HepG2 (cell line): ENCODE data around the gene MAP3K19. TPM values are rescaled to one million over a fixed set of nuclear protein-coding genes. Genes with fewer than 3 reads are reported as not detected.

ENCODE experiments used
- CCDC6 ChIP-seq: sonication (generic); formaldehyde crosslinking; IDR thresholded peaks from 2 replicates; pipeline ENCODE4 v1.8.1; 2022; ENCODE audit warnings: mild to moderate bottlenecking, missing genetic modification reagents, moderate library complexity
- EHMT2 ChIP-seq: fragments of 200-600 bp; sonication (generic); IDR thresholded peaks from 2 replicates; pipeline ENCODE4 v1.7.0; 2017; ENCODE audit warnings: antibody characterized with exemption, low read depth, low read length, borderline replicate concordance
- FOXM1 ChIP-seq: sonication (generic); formaldehyde crosslinking; IDR thresholded peaks from 2 replicates; pipeline ENCODE4 v1.5.0; 2020; ENCODE audit warnings: missing genetic modification reagents
- GABPA ChIP-seq, 2 experiments: IDR thresholded peaks; 2 replicates each; pipeline ENCODE4 v1.6.1; 2011 to 2016; ENCODE audit warnings: low read depth in 2 of 2, low read length in 1 of 2, missing biosample characterization in 1 of 2, missing genetic modification characterization in 1 of 2
- GATAD1 ChIP-seq: IDR thresholded peaks from 2 replicates; pipeline ENCODE4 v1.6.1; 2016; ENCODE audit warnings: missing genetic modification reagents, missing compliant biosample characterization
- HDAC2 ChIP-seq: sonication (generic); formaldehyde crosslinking; IDR thresholded peaks from 2 replicates; pipeline ENCODE4 v1.4.0; 2020; ENCODE audit warnings: missing genetic modification reagents
- HMGXB3 ChIP-seq: sonication (generic); formaldehyde crosslinking; IDR thresholded peaks from 2 replicates; pipeline ENCODE4 v1.4.0; 2020; ENCODE audit warnings: missing genetic modification reagents, borderline replicate concordance
- JDP2 ChIP-seq: sonication (generic); formaldehyde crosslinking; IDR thresholded peaks from 2 replicates; pipeline ENCODE4 v1.8.1; 2022; ENCODE audit warnings: missing genetic modification reagents, borderline replicate concordance
- NFIB ChIP-seq: sonication (generic); formaldehyde crosslinking; IDR thresholded peaks from 2 replicates; pipeline ENCODE4 v1.9.0; 2021; ENCODE audit warnings: missing genetic modification reagents, mild to moderate bottlenecking, borderline replicate concordance
- PAF1 ChIP-seq: IDR thresholded peaks from 2 replicates; pipeline ENCODE4 v1.6.1; 2016; ENCODE audit warnings: missing genetic modification reagents, missing compliant biosample characterization
- PHF21A ChIP-seq: sonication (generic); formaldehyde crosslinking; IDR thresholded peaks from 2 replicates; pipeline ENCODE4 v1.5.0; 2020; ENCODE audit warnings: mild to moderate bottlenecking, missing genetic modification reagents
- REL ChIP-seq: sonication (generic); formaldehyde crosslinking; conservative IDR thresholded peaks from 2 replicates; pipeline ENCODE4 v1.8.0; 2022; ENCODE audit warnings: mild to moderate bottlenecking, missing genetic modification reagents, moderate library complexity
- SALL1 ChIP-seq: sonication (generic); formaldehyde crosslinking; IDR thresholded peaks from 2 replicates; pipeline ENCODE4 v1.8.0; 2022; ENCODE audit warnings: mild to moderate bottlenecking, missing genetic modification reagents
- TRIM22 ChIP-seq: fragments of 450-650 bp; IDR thresholded peaks from 2 replicates; pipeline ENCODE4 v1.6.1; 2017
- ZMAT3 ChIP-seq: sonication (generic); formaldehyde crosslinking; conservative IDR thresholded peaks from 2 replicates; pipeline ENCODE4 v1.7.0; 2021; ENCODE audit warnings: missing genetic modification reagents
- ZMYM4 ChIP-seq: sonication (generic); formaldehyde crosslinking; IDR thresholded peaks from 2 replicates; pipeline ENCODE4 v1.8.1; 2023; ENCODE audit warnings: mild to moderate bottlenecking, missing genetic modification reagents
- ZNF121 ChIP-seq: sonication (generic); formaldehyde crosslinking; IDR thresholded peaks from 2 replicates; pipeline ENCODE4 v1.5.0; 2020; ENCODE audit warnings: mild to moderate bottlenecking, missing genetic modification reagents
- ZNF160 ChIP-seq: sonication (generic); formaldehyde crosslinking; IDR thresholded peaks from 2 replicates; pipeline ENCODE4 v1.8.0; 2022; ENCODE audit warnings: mild to moderate bottlenecking, inconsistent platforms, missing genetic modification reagents
- ZNF207 ChIP-seq: fragments of 450-650 bp; IDR thresholded peaks from 2 replicates; pipeline ENCODE4 v1.6.1; 2016; ENCODE audit warnings: antibody characterized with exemption, borderline replicate concordance
- ZNF33B ChIP-seq: sonication (generic); formaldehyde crosslinking; IDR thresholded peaks from 2 replicates; pipeline ENCODE4 v1.5.1; 2020; ENCODE audit warnings: mild to moderate bottlenecking, missing genetic modification reagents
- ZNF354B ChIP-seq: sonication (generic); formaldehyde crosslinking; IDR thresholded peaks from 2 replicates; pipeline ENCODE4 v1.8.0; 2022; ENCODE audit warnings: mild to moderate bottlenecking, missing genetic modification reagents
- ZNF510 ChIP-seq: sonication (generic); formaldehyde crosslinking; IDR thresholded peaks from 2 replicates; pipeline ENCODE4 v1.4.0; 2020; ENCODE audit warnings: low read depth, mild to moderate bottlenecking, missing genetic modification reagents
- ZNF644 ChIP-seq: IDR thresholded peaks from 2 replicates; pipeline ENCODE4 v1.6.1; 2016; ENCODE audit warnings: low read depth
- ZNF709 ChIP-seq: sonication (generic); formaldehyde crosslinking; IDR thresholded peaks from 2 replicates; pipeline ENCODE4 v1.5.0; 2020; ENCODE audit warnings: mild to moderate bottlenecking, missing genetic modification reagents
- ZNF782 ChIP-seq: sonication (generic); formaldehyde crosslinking; IDR thresholded peaks from 2 replicates; pipeline ENCODE4 v1.4.0; 2020; ENCODE audit warnings: missing genetic modification reagents, mild to moderate bottlenecking, borderline replicate concordance
- ZNF891 ChIP-seq: sonication (generic); formaldehyde crosslinking; IDR thresholded peaks from 2 replicates; pipeline ENCODE4 v1.5.0; 2020; ENCODE audit warnings: mild to moderate bottlenecking, missing genetic modification reagents
- polyA plus RNA-seq, 8 experiments: library from polyadenylated mRNA; depleted of rRNA in 3 of 8; stranded (reverse) in 7 of 8; unstranded in 1 of 8; fragments of >200 nt; fragmentation: Illumina TruSeq in 4 of 8; extraction: Trizol in 4 of 8; gene quantifications; 2 replicates each; pipeline versions ENCODE4 v1.2.1 to v1.2.3, GENCODE V29; 2011 to 2016; ENCODE audit warnings: low read depth in 4 of 8, missing spikeins in 1 of 8, mixed read lengths in 1 of 8; ENCODE audit not compliant: insufficient read depth in 1 of 8
- total RNA-seq, 5 experiments: library from RNA; depleted of rRNA; stranded (reverse); fragments of >200 nt; fragmentation: Illumina TruSeq; extraction: Trizol; gene quantifications; 2 replicates each; pipeline ENCODE4 v1.2.3, GENCODE V29; 2016; ENCODE audit warnings: low read depth in 1 of 5

MAP3K19 gene
- total and polyA plus RNA-seq, 2 of the 13 experiments (the other 11 are each of a cell fraction or from before 2014, with no cell fraction given), result not detected

- no peak for TF ChIP-seq PAF1 (CRISPR knock-in tag)
- TF ChIP-seq ZMAT3 (CRISPR knock-in tag), result no peak
- no peak for TF ChIP-seq ZNF207
- TF ChIP-seq REL (CRISPR knock-in tag), result no peak
- no peak for TF ChIP-seq ZNF709 (CRISPR knock-in tag)
- TF ChIP-seq ZNF510 (CRISPR knock-in tag), result no peak
- no peak for TF ChIP-seq ZNF782 (CRISPR knock-in tag)
- peak; percentile 65 for TF ChIP-seq SALL1 (CRISPR knock-in tag)
- TF ChIP-seq CCDC6 (CRISPR knock-in tag), result no peak
- no peak for TF ChIP-seq ZNF160 (CRISPR knock-in tag)
- TF ChIP-seq GATAD1, result peak; percentile 44
- no peak for TF ChIP-seq HDAC2 (CRISPR knock-in tag)
- no peak for TF ChIP-seq PHF21A (CRISPR knock-in tag)
- no peak for TF ChIP-seq ZNF354B (CRISPR knock-in tag)
- TF ChIP-seq TRIM22, result no peak
- TF ChIP-seq ZNF33B (CRISPR knock-in tag), result no peak
- no peak for TF ChIP-seq JDP2 (CRISPR knock-in tag)
- TF ChIP-seq ZNF121, result no peak
- TF ChIP-seq ZNF891 (CRISPR knock-in tag), result no peak
- TF ChIP-seq NFIB, result no peak
- TF ChIP-seq FOXM1 (CRISPR knock-in tag), result no peak
- TF ChIP-seq GABPA (IDR thresholded peaks at IDR 0.05; ENCODE audit: low read depth, low read length), result no peak
- no peak for TF ChIP-seq GABPA (CRISPR knock-in tag; IDR thresholded peaks at IDR 0.05; ENCODE audit: low read depth)
- TF ChIP-seq ZNF644 (CRISPR knock-in tag), result no peak
- TF ChIP-seq HMGXB3, result no peak
- TF ChIP-seq EHMT2, result no peak
- no peak for TF ChIP-seq ZMYM4
Observed at GRCh38 chr2:135004005-135004746, 43.1 kb downstream of the MAP3K19 start (continued).
